HCT116 (cell line): ENCODE data around the gene ARPC1B. TPM values are rescaled to one million over a fixed set of nuclear protein-coding genes. Genes with fewer than 3 reads are reported as not detected.

Source experiments
- ATAC-seq: fragments of 200-7000 bp; cut with Tn5 transposase; 2 replicates; pipeline ENCODE4 v1.9.1; 2020; ENCODE audit warnings: mild to moderate bottlenecking, moderate library complexity
- BruUV-seq: library from RNA; stranded (reverse); fragments of 400-500 nt; replicated peaks from 2 replicates; lab custom pipeline; 2021; lab: Mats Ljungman, UMichigan
- CTCF ChIA-PET: fragments of 300-600 bp; sonication (Branson Sonifier 250); formaldehyde crosslinking; loops from one replicate; lab custom pipeline; 2021; ENCODE audit warnings: antibody characterized with exemption; lab: Charles Lee
- POLR2A ChIA-PET: fragments of 300-600, 350-600 bp; sonication (Branson Sonifier 250); formaldehyde crosslinking; loops from one replicate; lab custom pipeline; 2021; ENCODE audit warnings: antibody characterized with exemption; lab: Charles Lee
- RAD21 ChIA-PET, 2 experiments: fragments of 300-600 bp; sonication (Branson Sonifier 250); formaldehyde crosslinking; loops; one replicate each; lab custom pipeline; 2023; ENCODE audit warnings: low total read pairs in 2 of 2; ENCODE audit not compliant: uncharacterized antibody in 2 of 2, unreplicated experiment in 2 of 2, low non-redundant PET in 1 of 2; lab: Charles Lee
- DNase-seq: peaks from one replicate; pipeline ENCODE4 v3.0.0-alpha.2; 2010; ENCODE audit warnings: low read depth, low spot score
- H2AFZ ChIP-seq: fragments of 200-600 bp; shearing (Covaris generic), sonication (generic); 2 replicates; pipeline ENCODE4 v1.6.1; 2017; ENCODE audit warnings: low read depth, mixed run types, mixed read lengths, antibody characterized with exemption, low read length; ENCODE audit not compliant: poor library complexity, severe bottlenecking
- H3K27ac ChIP-seq: 2 replicates; pipeline ENCODE4 v1.5.1; 2012; ENCODE audit warnings: low read depth, low read length
- H3K27me3 ChIP-seq: fragments of 200-600 bp; sonication (generic); 2 replicates; pipeline ENCODE4 v1.6.1; 2016; ENCODE audit warnings: mixed run types, low read length, mixed read lengths; ENCODE audit not compliant: insufficient read depth
- H3K36me3 ChIP-seq, 2 experiments: fragments of 200-500 bp in 1 of 2; fragments of 200-600 bp in 1 of 2; sonication (Bioruptor generic) in 1 of 2; sonication (generic) in 1 of 2; 2 replicates each; pipeline versions ENCODE4 v1.5.1 to v1.6.1; 2014 to 2016; ENCODE audit warnings: low read length in 2 of 2, inconsistent platforms in 1 of 2, mixed read lengths in 1 of 2, mixed run types in 1 of 2; ENCODE audit not compliant: insufficient read depth in 2 of 2, control insufficient read depth in 1 of 2
- H3K4me1 ChIP-seq, 2 experiments: fragments of 200-600 bp in 1 of 2; sonication (generic) in 1 of 2; 2 replicates each; pipeline versions ENCODE4 v1.5.1 to v1.6.1; 2012 to 2017; ENCODE audit warnings: low read length in 2 of 2, inconsistent platforms in 1 of 2, mild to moderate bottlenecking in 1 of 2, mixed read lengths in 1 of 2, mixed run types in 1 of 2, moderate library complexity in 1 of 2; ENCODE audit not compliant: insufficient read depth in 2 of 2, control insufficient read depth in 1 of 2
- H3K4me2 ChIP-seq: fragments of 200-600 bp; sonication (generic); 2 replicates; pipeline ENCODE4 v1.6.1; 2017; ENCODE audit warnings: mixed run types, low read length, mixed read lengths
- H3K4me3 ChIP-seq, 2 experiments: fragments of 200-600 bp in 1 of 2; sonication (generic) in 1 of 2; replicated peaks in 1 of 2; 2 replicates each; pipeline ENCODE4 v1.5.1; 2011 to 2016; ENCODE audit warnings: low read length in 2 of 2, control low read depth in 1 of 2, low read depth in 1 of 2, mild to moderate bottlenecking in 1 of 2, mixed read lengths in 1 of 2, mixed run types in 1 of 2
- H3K79me2 ChIP-seq: fragments of 200-600 bp; sonication (generic); 2 replicates; pipeline ENCODE4 v1.6.1; 2017; ENCODE audit warnings: mild to moderate bottlenecking, mixed run types, low read length, moderate library complexity, mixed read lengths; ENCODE audit not compliant: insufficient read depth
- H3K9ac ChIP-seq: fragments of 200-600 bp; sonication (generic); 2 replicates; pipeline ENCODE4 v1.6.1; 2016; ENCODE audit warnings: low read length, mixed read lengths
- H3K9me2 ChIP-seq: fragments of 200-600 bp; sonication (generic), shearing (Covaris generic); 2 replicates; pipeline ENCODE4 v1.6.1; 2017; ENCODE audit warnings: mixed run types, mild to moderate bottlenecking, moderate library complexity; ENCODE audit not compliant: insufficient read depth
- H3K9me3 ChIP-seq, 2 experiments: fragments of 200-500 bp in 1 of 2; fragments of 200-600 bp in 1 of 2; sonication (Bioruptor generic) in 1 of 2; sonication (generic) in 1 of 2; 2 replicates each; pipeline ENCODE4 v1.6.1; 2014 to 2017; ENCODE audit warnings: low read length in 2 of 2, mixed read lengths in 2 of 2, inconsistent platforms in 1 of 2, low read depth in 1 of 2, mild to moderate bottlenecking in 1 of 2, mixed run types in 1 of 2, moderate library complexity in 1 of 2; ENCODE audit not compliant: control insufficient read depth in 1 of 2, insufficient read depth in 1 of 2
- H4K20me1 ChIP-seq: fragments of 200-600 bp; sonication (generic), shearing (Covaris generic); 2 replicates; pipeline ENCODE4 v1.6.1; 2017; ENCODE audit warnings: mixed run types, mild to moderate bottlenecking, moderate library complexity; ENCODE audit not compliant: insufficient read depth
- ATF3 ChIP-seq: IDR thresholded peaks from 2 replicates; pipeline ENCODE4 v1.6.1; 2012
- CBX3 ChIP-seq: IDR thresholded peaks from 2 replicates; pipeline ENCODE4 v1.6.1; 2012; ENCODE audit warnings: low read depth
- EGR1 ChIP-seq: IDR thresholded peaks from 2 replicates; pipeline ENCODE4 v1.6.1; 2012; ENCODE audit warnings: low read depth
- ELF1 ChIP-seq: IDR thresholded peaks from 2 replicates; pipeline ENCODE4 v1.6.1; 2012; ENCODE audit warnings: low read depth, borderline replicate concordance
- FOSL1 ChIP-seq: IDR thresholded peaks from 2 replicates; pipeline ENCODE4 v1.6.1; 2012; ENCODE audit warnings: low read depth
- JUND ChIP-seq: IDR thresholded peaks from 2 replicates; pipeline ENCODE4 v1.6.1; 2012
- MAX ChIP-seq: IDR thresholded peaks from 2 replicates; pipeline ENCODE4 v1.6.1; 2012
- POLR2A ChIP-seq: IDR thresholded peaks from 2 replicates; pipeline ENCODE4 v1.7.0; 2011; ENCODE audit warnings: borderline replicate concordance; ENCODE audit not compliant: insufficient read depth, insufficient read length; ENCODE audit errors: extremely low read depth
- RAD21 ChIP-seq: IDR thresholded peaks from 2 replicates; pipeline ENCODE4 v1.6.1; 2012; ENCODE audit warnings: low read depth, mild to moderate bottlenecking
- SIN3A ChIP-seq: IDR thresholded peaks from 2 replicates; pipeline ENCODE4 v1.6.1; 2012; ENCODE audit warnings: low read depth
- SP1 ChIP-seq: IDR thresholded peaks from 2 replicates; pipeline ENCODE4 v1.6.1; 2012; ENCODE audit warnings: low read depth
- SRF ChIP-seq: IDR thresholded peaks from 2 replicates; pipeline ENCODE4 v1.6.1; 2012; ENCODE audit warnings: low read depth
- TCF7L2 ChIP-seq: IDR thresholded peaks from 2 replicates; pipeline ENCODE4 v1.7.0; 2011; ENCODE audit warnings: borderline replicate concordance, inconsistent platforms; ENCODE audit not compliant: insufficient read depth, insufficient read length; ENCODE audit errors: extremely low read depth
- YY1 ChIP-seq: IDR thresholded peaks from 2 replicates; pipeline ENCODE4 v1.6.1; 2011; ENCODE audit warnings: low read length, low read depth, moderate library complexity, mild to moderate bottlenecking; ENCODE audit not compliant: insufficient replicate concordance; ENCODE audit errors: extremely low read depth
- ZBTB33 ChIP-seq: IDR thresholded peaks from 2 replicates; pipeline ENCODE4 v1.6.1; 2011; ENCODE audit warnings: mild to moderate bottlenecking, low read length, moderate library complexity; ENCODE audit not compliant: insufficient replicate concordance; ENCODE audit errors: extremely low read depth
- ZFX ChIP-seq: fragments of 450-650 bp; IDR thresholded peaks from 2 replicates; pipeline ENCODE4 v1.6.1; 2017
- ZNF274 ChIP-seq: fragments of 200-500 bp; sonication (Bioruptor generic); IDR thresholded peaks from 2 replicates; pipeline ENCODE4 v1.6.1; 2014; ENCODE audit warnings: mild to moderate bottlenecking, low read depth, low read length, inconsistent platforms
- intact Hi-C: fragments of 100-400 bp; cut with micrococcal nuclease; formaldehyde crosslinking; loops from 2 replicates; pipeline ENCODE4 v1.10.0; 2022
- total RNA-seq: library from RNA; stranded (reverse); gene quantifications from one replicate; pipeline ENCODE4 v1.2.1, GENCODE V29; 2021; ENCODE audit not compliant: unreplicated experiment

The ARPC1B gene
- total RNA-seq, 1 experiment from 2014 or later = 192 TPM

- Histone ChIP-seq H3K27me3 (no peaks in the 10 kb centered on the region), H3K27ac (no peak overlapping the region), H3K36me3 (peaks cover 37 to 49% of the 10 kb centered on the region in 2 experiments), H3K4me1 (no peaks in the 10 kb centered on the region), H3K79me2 (peaks cover 14% of the 10 kb centered on the region), H3K9me3 (no peaks in the 10 kb centered on the region), H3K4me2 (no peak overlapping the region), H3K9me2 (no peaks in the 10 kb centered on the region), H2AFZ (no peak overlapping the region), H4K20me1 (no peaks in the 10 kb centered on the region), H3K9ac (no peak overlapping the region), H3K4me3 (no peak overlapping the region)
- BruUV-seq = no TSS peak
- POLR2A ChIA-PET = no interaction called here
- CTCF ChIA-PET = no interaction called here
- no peak for ATAC-seq
- TF ChIP-seq CBX3 (no peak), SIN3A (no peak), RAD21 (no peak), POLR2A (no peak)
- intact Hi-C loops = no loop called here
- DNase-seq = no peak
- RAD21 ChIA-PET = no interaction called here
These were observed 34.9 kb upstream of the ARPC1B start for GRCh38 chr7:99339595-99339994.

- no peak overlapping the region for H3K4me3 ChIP-seq
- no peaks in the 10 kb centered on the region for H3K4me1 ChIP-seq
- no TSS peak for BruUV-seq
- ChIA-PET POLR2A (no interaction called here), CTCF (no interaction called here), RAD21 (interaction anchor here in 1 of 2 experiments (0.6 kb wide), 1 partner anchor 35 kb away, joined by 9 read pairs; no protein-coding TSS in a partner anchor)
- no peak overlapping the region for H2AFZ ChIP-seq
- H3K9ac ChIP-seq = no peak overlapping the region
- no peaks in the 10 kb centered on the region for H3K27me3 ChIP-seq
- H3K36me3 ChIP-seq = peaks cover 45 to 48% of the 10 kb centered on the region in 2 experiments
- H3K27ac ChIP-seq = no peak overlapping the region
- no peak for DNase-seq
- H4K20me1 ChIP-seq = no peaks in the 10 kb centered on the region
- H3K9me2 ChIP-seq = no peaks in the 10 kb centered on the region
- intact Hi-C loops = no loop called here
- H3K79me2 ChIP-seq = peaks cover 11% of the 10 kb centered on the region
- ATAC-seq = no peak
- no peak overlapping the region for H3K4me2 ChIP-seq
- H3K9me3 ChIP-seq = no peaks in the 10 kb centered on the region
- TF ChIP-seq ZBTB33 (no peak), SP1 (no peak), ATF3 (no peak), EGR1 (no peak), TCF7L2 (no peak), YY1 (no peak), ZNF274 (no peak), ELF1 (no peak), CBX3 (no peak), ZFX (no peak), MAX (no peak), SRF (no peak), FOSL1 (no peak), JUND (no peak)
These were observed 33.9 kb upstream of the ARPC1B start for GRCh38 chr7:99340659-99341058.
